Measurements from ENCODE around the gene BLOC1S3. TPM values are rescaled to one million over a fixed set of nuclear protein-coding genes. Genes with fewer than 3 reads are reported as not detected.

BLOC1S3 gene
- total RNA-seq, 2 donors from 2014 or later: 20.7 to 21.4 TPM

DNA sequence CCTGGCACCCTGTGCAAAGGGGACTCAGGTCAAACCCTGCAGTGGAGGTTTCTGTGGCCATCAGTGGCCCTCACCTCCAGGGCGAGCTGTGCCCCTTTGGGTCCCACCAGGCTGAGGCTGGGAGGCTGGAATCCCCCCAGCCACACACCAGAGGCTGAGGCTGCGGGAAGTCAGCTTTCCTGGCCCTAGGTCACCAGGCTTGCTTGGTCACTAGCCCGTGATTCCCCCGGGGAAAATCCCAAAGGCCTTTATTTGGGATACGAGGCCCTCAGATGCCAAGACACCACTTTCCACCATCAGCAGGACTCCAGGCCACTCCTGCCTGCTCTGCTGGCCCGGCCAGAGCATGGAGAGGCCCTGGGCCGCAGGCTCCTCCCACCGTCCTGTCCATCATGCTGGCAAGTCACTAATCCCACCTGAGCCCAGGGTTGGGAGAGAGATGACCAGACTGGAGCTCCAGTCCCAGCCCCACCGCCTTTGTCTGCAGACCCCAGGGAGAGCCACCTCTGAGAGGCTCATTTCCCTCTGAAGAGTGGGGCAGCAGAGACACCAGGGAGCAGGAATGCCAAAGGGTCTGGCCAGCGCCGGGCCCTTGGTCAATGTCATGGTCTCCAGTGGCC lies 22.5 kb upstream of the BLOC1S3 start:
- DNase-seq (ENCODE audit: low spot score): no peak
- TF ChIP-seq, protein P1, sequence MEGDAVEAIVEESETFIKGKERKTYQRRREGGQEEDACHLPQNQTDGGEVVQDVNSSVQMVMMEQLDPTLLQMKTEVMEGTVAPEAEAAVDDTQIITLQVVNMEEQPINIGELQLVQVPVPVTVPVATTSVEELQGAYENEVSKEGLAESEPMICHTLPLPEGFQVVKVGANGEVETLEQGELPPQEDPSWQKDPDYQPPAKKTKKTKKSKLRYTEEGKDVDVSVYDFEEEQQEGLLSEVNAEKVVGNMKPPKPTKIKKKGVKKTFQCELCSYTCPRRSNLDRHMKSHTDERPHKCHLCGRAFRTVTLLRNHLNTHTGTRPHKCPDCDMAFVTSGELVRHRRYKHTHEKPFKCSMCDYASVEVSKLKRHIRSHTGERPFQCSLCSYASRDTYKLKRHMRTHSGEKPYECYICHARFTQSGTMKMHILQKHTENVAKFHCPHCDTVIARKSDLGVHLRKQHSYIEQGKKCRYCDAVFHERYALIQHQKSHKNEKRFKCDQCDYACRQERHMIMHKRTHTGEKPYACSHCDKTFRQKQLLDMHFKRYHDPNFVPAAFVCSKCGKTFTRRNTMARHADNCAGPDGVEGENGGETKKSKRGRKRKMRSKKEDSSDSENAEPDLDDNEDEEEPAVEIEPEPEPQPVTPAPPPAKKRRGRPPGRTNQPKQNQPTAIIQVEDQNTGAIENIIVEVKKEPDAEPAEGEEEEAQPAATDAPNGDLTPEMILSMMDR (IDR thresholded peaks at IDR 0.05): no peak
- Histone ChIP-seq H3K27me3 (replicated peaks; ENCODE audit: insufficient read depth) (no peaks in the 10 kb centered on the region), H3K4me1 (ENCODE audit: control insufficient read depth in 1 of 2, low read depth in 2 of 2) (peaks cover 7 to 25% of the 10 kb centered on the region in 2 donors), H3K9me3 (no peaks in the 10 kb centered on the region), H3K4me3 (no peak overlapping the region), H3K27ac (no peak overlapping the region), H3K36me3 (no peaks in the 10 kb centered on the region)
- no peak for ATAC-seq (ENCODE audit: insufficient number of reproducible peaks, low FRiP score, low read depth)

DNA sequence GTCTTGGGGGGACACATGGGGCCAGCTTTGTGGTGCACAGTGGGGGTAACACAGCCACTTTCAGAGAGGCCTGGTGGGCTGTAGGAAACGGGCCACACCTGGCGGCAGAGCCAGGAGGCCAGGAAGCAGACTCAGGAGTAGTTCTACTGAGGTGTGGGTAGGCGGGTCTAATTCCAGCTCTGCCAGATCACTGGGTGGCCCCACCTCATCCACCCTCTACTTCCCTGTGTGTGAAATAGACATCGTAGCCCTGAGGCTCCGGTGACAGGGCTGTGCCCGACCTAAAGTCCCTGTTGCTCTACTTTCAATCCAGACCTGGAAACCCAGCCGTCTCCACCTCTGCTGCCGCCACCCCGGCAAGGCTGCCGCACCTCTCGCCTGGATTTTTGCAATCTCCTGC lies 21.8 kb upstream of the BLOC1S3 start:
- Histone ChIP-seq H3K4me3 (no peak overlapping the region), H3K36me3 (no peaks in the 10 kb centered on the region), H3K9me3 (no peaks in the 10 kb centered on the region), H3K27me3 (replicated peaks; ENCODE audit: insufficient read depth) (no peaks in the 10 kb centered on the region), H3K4me1 (ENCODE audit: control insufficient read depth in 1 of 2, low read depth in 2 of 2) (peaks cover 7 to 22% of the 10 kb centered on the region in 2 donors), H3K27ac (no peak overlapping the region)
- ATAC-seq (ENCODE audit: insufficient number of reproducible peaks, low FRiP score, low read depth) (no peak), DNase-seq (ENCODE audit: low spot score) (no peak)
- TF ChIP-seq, protein P1 (IDR thresholded peaks at IDR 0.05): no peak

DNA sequence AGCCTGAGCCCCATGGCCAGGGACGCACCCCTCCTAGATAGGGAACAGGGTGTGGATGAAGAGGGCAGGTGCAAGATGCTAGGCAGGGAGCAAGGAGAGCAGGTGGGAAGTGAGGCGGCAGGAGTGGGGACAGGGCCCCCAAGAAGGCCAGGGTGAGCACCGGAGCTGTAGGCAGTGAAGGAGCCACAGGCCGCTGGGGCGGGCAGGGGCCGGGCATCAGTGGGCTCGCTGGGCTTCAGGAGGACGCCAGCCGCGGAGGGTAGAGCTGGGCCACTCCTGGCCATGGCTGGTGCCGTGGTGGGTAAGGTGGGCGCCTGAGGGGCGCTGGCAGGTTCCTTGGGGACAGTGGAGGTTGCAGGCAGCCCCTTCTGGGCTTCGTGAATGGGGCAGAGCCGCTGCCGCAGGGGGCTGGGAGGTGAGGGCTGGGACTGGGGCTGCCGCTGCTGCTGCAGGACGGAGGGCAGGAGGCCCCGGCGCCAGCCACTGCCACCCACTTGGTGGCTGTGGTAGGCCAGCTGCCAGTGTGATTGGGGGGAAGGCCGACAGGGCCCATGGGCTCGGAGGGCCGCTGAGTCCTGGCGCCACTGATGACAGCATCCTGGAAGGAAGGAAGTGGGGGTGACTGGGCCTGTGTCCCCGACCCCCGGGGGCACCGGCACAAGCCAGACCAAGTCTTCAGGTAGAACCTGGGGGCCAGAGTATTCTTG lies 19.9 kb upstream of the BLOC1S3 start:
- H3K9me3 ChIP-seq: no peaks in the 10 kb centered on the region
- H3K4me3 ChIP-seq: no peak overlapping the region
- H3K36me3 ChIP-seq: no peaks in the 10 kb centered on the region
- TF ChIP-seq, protein P1 (IDR thresholded peaks at IDR 0.05): no peak
- no peaks in the 10 kb centered on the region for H3K27me3 ChIP-seq (replicated peaks; ENCODE audit: insufficient read depth)
- H3K4me1 ChIP-seq (ENCODE audit: control insufficient read depth in 1 of 2, low read depth in 2 of 2): peaks cover 1 to 3% of the 10 kb centered on the region in 2 donors
- ATAC-seq (ENCODE audit: insufficient number of reproducible peaks, low FRiP score, low read depth) (no peak), DNase-seq (ENCODE audit: low spot score) (no peak)
- no peak overlapping the region for H3K27ac ChIP-seq

DNA sequence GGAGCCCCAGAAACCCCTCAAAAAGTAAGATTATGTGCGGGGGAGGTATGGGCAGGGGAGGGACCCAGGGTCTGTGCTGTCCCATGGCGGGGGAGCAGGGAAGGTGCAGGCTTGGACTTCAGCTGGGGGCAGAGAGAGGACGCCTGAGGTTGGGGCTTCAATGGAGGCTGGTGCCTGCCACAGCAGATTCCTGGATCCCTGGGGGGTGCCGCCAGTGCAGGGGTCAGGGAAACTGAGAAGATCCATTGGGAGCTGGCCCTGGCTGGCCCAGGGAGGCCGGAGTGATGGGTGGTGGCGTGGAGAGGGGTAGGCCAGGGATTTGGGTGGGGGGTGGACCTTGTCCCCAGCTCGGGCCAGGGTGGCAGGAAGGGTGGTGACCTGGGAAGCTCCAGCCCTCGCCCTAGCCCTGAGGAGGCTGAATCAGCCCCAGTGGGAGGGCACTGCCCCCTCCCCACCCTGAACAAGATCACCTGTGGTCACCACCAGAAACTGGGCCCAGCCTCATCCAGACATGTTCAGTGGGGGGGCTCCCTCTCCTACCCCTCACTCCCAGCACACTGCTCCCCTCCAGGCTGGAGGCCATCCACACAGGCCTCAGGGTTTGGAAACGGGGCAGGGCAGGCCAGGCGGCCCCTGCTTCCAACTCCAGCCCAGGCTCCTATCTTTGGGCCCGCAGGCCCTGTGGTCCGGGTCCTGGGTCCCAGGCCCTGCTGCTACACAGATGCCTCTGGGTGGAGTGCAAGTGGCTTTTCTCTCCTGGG lies 19.2 kb upstream of the BLOC1S3 start:
- Histone ChIP-seq H3K27ac (no peak overlapping the region), H3K9me3 (no peaks in the 10 kb centered on the region), H3K4me3 (no peak overlapping the region), H3K36me3 (no peaks in the 10 kb centered on the region), H3K4me1 (ENCODE audit: control insufficient read depth in 1 of 2, low read depth in 2 of 2) (no peaks in the 10 kb centered on the region), H3K27me3 (replicated peaks; ENCODE audit: insufficient read depth) (no peaks in the 10 kb centered on the region)
- DNase-seq (ENCODE audit: low spot score) (no peak), ATAC-seq (ENCODE audit: insufficient number of reproducible peaks, low FRiP score, low read depth) (no peak)
- TF ChIP-seq, protein P1 (IDR thresholded peaks at IDR 0.05): no peak

DNA sequence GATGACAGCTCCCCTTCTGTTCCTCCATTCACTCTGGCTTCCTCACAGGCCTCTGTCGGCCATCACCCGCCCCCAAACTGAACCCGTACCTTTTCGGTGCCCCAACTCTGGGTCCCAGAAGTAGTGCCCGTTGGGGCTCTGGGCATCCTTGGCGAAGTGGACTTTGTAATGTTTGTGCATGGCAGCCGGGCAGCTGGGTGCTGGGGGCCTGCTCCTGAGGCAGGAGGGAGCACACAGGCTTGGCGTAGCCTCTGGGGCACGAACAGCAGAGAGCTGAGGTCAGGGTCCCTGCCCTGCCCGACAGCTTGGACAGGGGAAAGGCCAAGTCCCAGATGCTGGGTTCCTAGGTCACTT lies 18.6 kb upstream of the BLOC1S3 start:
- no peaks in the 10 kb centered on the region for H3K27me3 ChIP-seq (replicated peaks; ENCODE audit: insufficient read depth)
- DNase-seq (ENCODE audit: low spot score): no peak

More for the DNA sequence above, 18.6 kb upstream of the BLOC1S3 start:
- H3K27ac ChIP-seq: no peak overlapping the region
- no peaks in the 10 kb centered on the region for H3K4me1 ChIP-seq (ENCODE audit: control insufficient read depth in 1 of 2, low read depth in 2 of 2)
- no peak overlapping the region for H3K4me3 ChIP-seq
- TF ChIP-seq, protein P1 (IDR thresholded peaks at IDR 0.05): no peak
- ATAC-seq (ENCODE audit: insufficient number of reproducible peaks, low FRiP score, low read depth): no peak
- H3K36me3 ChIP-seq: no peaks in the 10 kb centered on the region
- H3K9me3 ChIP-seq: no peaks in the 10 kb centered on the region

Data from thoracic aorta (tissue), 2 donors.